Endothelial cell of umbilical vein (primary cell): ENCODE data around the gene ITGB3BP.

Experiments used
- CTCF ChIP-seq, 2 donors: IDR thresholded peaks; 1 replicate in 1 of 2; 2 replicates in 1 of 2; pipeline ENCODE4 v1.5.1; 2011; ENCODE audit warnings: low read length in 2 of 2, mild to moderate bottlenecking in 2 of 2, moderate library complexity in 2 of 2, control low read depth in 1 of 2, inconsistent platforms in 1 of 2, low read depth in 1 of 2; ENCODE audit not compliant: insufficient read depth in 1 of 2; ENCODE audit errors: extremely low read depth in 1 of 2
- EZH2 ChIP-seq: IDR thresholded peaks from 2 replicates; pipeline ENCODE4 v1.6.1; 2012; ENCODE audit warnings: borderline replicate concordance, low read depth, mild to moderate bottlenecking, moderate library complexity, low read length, inconsistent platforms; ENCODE audit not compliant: severe bottlenecking
- MAX ChIP-seq: IDR thresholded peaks from 2 replicates; pipeline ENCODE4 v1.6.1; 2011; ENCODE audit not compliant: insufficient read depth, insufficient read length
- POLR2A ChIP-seq: IDR thresholded peaks from 2 replicates; pipeline ENCODE4 v1.6.1; 2012; ENCODE audit warnings: low read depth, mild to moderate bottlenecking, control low read depth, low read length
- POLR2AphosphoS5 ChIP-seq: IDR thresholded peaks from 2 replicates; pipeline ENCODE4 v1.6.1; 2012; ENCODE audit warnings: low read depth, mild to moderate bottlenecking, control low read depth, low read length, moderate library complexity; ENCODE audit not compliant: insufficient read depth

GRCh38 chr1:63435161-63435560, 87.9 kb downstream of the ITGB3BP start:
- no peak for TF ChIP-seq CTCF (IDR thresholded peaks at IDR 0.05; ENCODE audit: extremely low read depth in 1 of 2, insufficient read depth in 1 of 2, low read depth in 1 of 2, low read length in 2 of 2)
- TF ChIP-seq POLR2A = no peak
- no peak for TF ChIP-seq MAX
- no peak for TF ChIP-seq EZH2
- TF ChIP-seq POLR2AphosphoS5 = no peak
